Measurements from ENCODE around the gene MTFMT. TPM values are rescaled to one million over a fixed set of nuclear protein-coding genes. Genes with fewer than 3 reads are reported as not detected.

Gene MTFMT
- total and polyA plus RNA-seq, 2 experiments from 2014 or later: 19.0 to 36.0 TPM

DNA sequence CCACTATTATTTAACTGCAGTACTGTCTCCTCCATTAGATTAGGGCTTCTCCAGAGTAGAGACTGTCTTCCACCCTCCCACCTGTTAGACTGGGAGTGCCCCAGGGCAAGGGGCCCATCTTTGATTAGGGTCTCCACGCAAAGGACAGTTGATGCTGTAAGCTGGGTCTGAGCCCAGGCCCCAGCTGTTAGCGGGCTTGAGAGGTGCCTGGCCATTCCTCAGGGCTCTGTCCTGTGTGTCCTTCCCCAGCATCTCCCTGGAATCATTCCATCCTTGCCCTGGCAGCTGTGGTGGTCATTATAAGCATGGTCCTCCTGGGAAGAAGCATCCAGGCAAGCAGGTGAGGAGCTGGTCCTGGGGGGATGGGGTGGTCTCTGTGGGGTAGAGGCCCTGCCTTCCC is 21.8 kb upstream of the MTFMT start (continued):
- TF ChIP-seq, protein P1, sequence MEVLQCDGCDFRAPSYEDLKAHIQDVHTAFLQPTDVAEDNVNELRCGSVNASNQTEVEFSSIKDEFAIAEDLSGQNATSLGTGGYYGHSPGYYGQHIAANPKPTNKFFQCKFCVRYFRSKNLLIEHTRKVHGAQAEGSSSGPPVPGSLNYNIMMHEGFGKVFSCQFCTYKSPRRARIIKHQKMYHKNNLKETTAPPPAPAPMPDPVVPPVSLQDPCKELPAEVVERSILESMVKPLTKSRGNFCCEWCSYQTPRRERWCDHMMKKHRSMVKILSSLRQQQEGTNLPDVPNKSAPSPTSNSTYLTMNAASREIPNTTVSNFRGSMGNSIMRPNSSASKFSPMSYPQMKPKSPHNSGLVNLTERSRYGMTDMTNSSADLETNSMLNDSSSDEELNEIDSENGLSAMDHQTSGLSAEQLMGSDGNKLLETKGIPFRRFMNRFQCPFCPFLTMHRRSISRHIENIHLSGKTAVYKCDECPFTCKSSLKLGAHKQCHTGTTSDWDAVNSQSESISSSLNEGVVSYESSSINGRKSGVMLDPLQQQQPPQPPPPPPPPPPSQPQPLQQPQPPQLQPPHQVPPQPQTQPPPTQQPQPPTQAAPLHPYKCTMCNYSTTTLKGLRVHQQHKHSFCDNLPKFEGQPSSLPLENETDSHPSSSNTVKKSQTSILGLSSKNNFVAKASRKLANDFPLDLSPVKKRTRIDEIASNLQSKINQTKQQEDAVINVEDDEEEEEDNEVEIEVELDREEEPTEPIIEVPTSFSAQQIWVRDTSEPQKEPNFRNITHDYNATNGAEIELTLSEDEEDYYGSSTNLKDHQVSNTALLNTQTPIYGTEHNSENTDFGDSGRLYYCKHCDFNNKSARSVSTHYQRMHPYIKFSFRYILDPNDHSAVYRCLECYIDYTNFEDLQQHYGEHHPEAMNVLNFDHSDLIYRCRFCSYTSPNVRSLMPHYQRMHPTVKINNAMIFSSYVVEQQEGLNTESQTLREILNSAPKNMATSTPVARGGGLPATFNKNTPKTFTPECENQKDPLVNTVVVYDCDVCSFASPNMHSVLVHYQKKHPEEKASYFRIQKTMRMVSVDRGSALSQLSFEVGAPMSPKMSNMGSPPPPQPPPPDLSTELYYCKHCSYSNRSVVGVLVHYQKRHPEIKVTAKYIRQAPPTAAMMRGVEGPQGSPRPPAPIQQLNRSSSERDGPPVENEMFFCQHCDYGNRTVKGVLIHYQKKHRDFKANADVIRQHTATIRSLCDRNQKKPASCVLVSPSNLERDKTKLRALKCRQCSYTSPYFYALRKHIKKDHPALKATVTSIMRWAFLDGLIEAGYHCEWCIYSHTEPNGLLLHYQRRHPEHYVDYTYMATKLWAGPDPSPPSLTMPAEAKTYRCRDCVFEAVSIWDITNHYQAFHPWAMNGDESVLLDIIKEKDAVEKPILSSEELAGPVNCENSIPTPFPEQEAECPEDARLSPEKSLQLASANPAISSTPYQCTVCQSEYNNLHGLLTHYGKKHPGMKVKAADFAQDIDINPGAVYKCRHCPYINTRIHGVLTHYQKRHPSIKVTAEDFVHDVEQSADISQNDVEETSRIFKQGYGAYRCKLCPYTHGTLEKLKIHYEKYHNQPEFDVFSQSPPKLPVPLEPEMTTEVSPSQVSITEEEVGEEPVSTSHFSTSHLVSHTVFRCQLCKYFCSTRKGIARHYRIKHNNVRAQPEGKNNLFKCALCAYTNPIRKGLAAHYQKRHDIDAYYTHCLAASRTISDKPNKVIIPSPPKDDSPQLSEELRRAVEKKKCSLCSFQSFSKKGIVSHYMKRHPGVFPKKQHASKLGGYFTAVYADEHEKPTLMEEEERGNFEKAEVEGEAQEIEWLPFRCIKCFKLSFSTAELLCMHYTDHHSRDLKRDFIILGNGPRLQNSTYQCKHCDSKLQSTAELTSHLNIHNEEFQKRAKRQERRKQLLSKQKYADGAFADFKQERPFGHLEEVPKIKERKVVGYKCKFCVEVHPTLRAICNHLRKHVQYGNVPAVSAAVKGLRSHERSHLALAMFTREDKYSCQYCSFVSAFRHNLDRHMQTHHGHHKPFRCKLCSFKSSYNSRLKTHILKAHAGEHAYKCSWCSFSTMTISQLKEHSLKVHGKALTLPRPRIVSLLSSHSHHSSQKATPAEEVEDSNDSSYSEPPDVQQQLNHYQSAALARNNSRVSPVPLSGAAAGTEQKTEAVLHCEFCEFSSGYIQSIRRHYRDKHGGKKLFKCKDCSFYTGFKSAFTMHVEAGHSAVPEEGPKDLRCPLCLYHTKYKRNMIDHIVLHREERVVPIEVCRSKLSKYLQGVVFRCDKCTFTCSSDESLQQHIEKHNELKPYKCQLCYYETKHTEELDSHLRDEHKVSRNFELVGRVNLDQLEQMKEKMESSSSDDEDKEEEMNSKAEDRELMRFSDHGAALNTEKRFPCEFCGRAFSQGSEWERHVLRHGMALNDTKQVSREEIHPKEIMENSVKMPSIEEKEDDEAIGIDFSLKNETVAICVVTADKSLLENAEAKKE (CRISPR knock-in tag; IDR thresholded peaks at IDR 0.05): no peak
- TF ChIP-seq NANOG (IDR thresholded peaks at IDR 0.05; ENCODE audit: borderline replicate concordance) (no peak), ZNF114 (CRISPR knock-in tag; IDR thresholded peaks at IDR 0.05) (no peak)

DNA sequence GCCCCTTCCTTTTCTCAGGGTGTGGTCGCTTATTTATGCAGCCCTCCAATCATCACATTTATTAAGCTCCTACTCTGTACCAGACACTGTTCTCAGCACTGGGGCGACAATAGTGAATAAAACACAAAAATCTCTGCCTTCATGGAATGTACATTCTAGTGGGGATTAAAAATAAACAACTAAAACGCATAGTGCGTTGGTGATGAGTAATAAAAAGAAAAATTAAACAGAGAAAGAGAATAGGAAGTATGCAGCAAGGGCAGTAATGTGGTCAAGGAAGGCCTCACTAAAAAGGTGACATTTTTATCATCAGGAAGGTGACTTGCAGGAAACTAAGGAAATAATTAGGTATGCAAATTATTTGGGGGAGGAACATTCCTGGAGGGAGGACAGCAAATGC is 20.8 kb upstream of the MTFMT start:
- no peaks in the 10 kb centered on the region for H3K79me2 ChIP-seq (replicated peaks; ENCODE audit: insufficient read depth)
- no peak overlapping the region for H3K4me3 ChIP-seq
- H3K27ac ChIP-seq (ENCODE audit: low read depth): no peak overlapping the region
- no peaks in the 10 kb centered on the region for H3K4me1 ChIP-seq (ENCODE audit: insufficient read depth)
- no peak overlapping the region for H2AFZ ChIP-seq
- H3K4me2 ChIP-seq: no peak overlapping the region
- no peak for ATAC-seq
- no peaks in the 10 kb centered on the region for H4K20me1 ChIP-seq (replicated peaks; ENCODE audit: insufficient read depth)
- no peaks in the 10 kb centered on the region for H3K36me3 Mint-ChIP-seq (ENCODE audit: low read depth)
- H3K27ac Mint-ChIP-seq: no peak overlapping the region
- H3K9me2 ChIP-seq (ENCODE audit: insufficient read depth): no peaks in the 10 kb centered on the region
- 0 out of 2 replicates have a peak, but pooled peaks cover 4% of the 10 kb centered on the region for H3F3A ChIP-seq (replicated peaks; ENCODE audit: low read depth)
- H3K4me3 Mint-ChIP-seq: no peak overlapping the region; the same call in 2 of the 3 replicates
- no peaks in the 10 kb centered on the region for H3K27me3 ChIP-seq (ENCODE audit: insufficient read depth)
- peaks cover 10% of the 10 kb centered on the region for H3K27me3 Mint-ChIP-seq (ENCODE audit: insufficient read depth, low read depth, poor library complexity)
- no peak for DNase-seq (ENCODE audit: low spot score)
- H3K36me3 ChIP-seq (ENCODE audit: insufficient read depth): no peaks in the 10 kb centered on the region
- no peaks in the 10 kb centered on the region for H3K9me3 Mint-ChIP-seq
- TF ChIP-seq EZH2phosphoT487 (IDR thresholded peaks at IDR 0.05; ENCODE audit: unreplicated experiment): no peak
- TF ChIP-seq ZNF114 (CRISPR knock-in tag; IDR thresholded peaks at IDR 0.05): no peak
- TF ChIP-seq, protein P2, sequence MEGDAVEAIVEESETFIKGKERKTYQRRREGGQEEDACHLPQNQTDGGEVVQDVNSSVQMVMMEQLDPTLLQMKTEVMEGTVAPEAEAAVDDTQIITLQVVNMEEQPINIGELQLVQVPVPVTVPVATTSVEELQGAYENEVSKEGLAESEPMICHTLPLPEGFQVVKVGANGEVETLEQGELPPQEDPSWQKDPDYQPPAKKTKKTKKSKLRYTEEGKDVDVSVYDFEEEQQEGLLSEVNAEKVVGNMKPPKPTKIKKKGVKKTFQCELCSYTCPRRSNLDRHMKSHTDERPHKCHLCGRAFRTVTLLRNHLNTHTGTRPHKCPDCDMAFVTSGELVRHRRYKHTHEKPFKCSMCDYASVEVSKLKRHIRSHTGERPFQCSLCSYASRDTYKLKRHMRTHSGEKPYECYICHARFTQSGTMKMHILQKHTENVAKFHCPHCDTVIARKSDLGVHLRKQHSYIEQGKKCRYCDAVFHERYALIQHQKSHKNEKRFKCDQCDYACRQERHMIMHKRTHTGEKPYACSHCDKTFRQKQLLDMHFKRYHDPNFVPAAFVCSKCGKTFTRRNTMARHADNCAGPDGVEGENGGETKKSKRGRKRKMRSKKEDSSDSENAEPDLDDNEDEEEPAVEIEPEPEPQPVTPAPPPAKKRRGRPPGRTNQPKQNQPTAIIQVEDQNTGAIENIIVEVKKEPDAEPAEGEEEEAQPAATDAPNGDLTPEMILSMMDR (conservative IDR thresholded peaks at IDR 0.05; ENCODE audit: low read depth in 2 of 2): no peak
- TF ChIP-seq, protein P3, sequence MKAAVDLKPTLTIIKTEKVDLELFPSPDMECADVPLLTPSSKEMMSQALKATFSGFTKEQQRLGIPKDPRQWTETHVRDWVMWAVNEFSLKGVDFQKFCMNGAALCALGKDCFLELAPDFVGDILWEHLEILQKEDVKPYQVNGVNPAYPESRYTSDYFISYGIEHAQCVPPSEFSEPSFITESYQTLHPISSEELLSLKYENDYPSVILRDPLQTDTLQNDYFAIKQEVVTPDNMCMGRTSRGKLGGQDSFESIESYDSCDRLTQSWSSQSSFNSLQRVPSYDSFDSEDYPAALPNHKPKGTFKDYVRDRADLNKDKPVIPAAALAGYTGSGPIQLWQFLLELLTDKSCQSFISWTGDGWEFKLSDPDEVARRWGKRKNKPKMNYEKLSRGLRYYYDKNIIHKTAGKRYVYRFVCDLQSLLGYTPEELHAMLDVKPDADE (IDR thresholded peaks at IDR 0.05): no peak
- TF ChIP-seq CREB1 (CRISPR knock-in tag; IDR thresholded peaks at IDR 0.05; ENCODE audit: low read depth): no peak
- TF ChIP-seq EZH2 (IDR thresholded peaks at IDR 0.05; ENCODE audit: low read depth, unreplicated experiment): no peak
- TF ChIP-seq STAT1 (IDR thresholded peaks at IDR 0.05; ENCODE audit: unreplicated experiment): no peak
- TF ChIP-seq NANOG (IDR thresholded peaks at IDR 0.05; ENCODE audit: borderline replicate concordance): no peak
- peaks cover 7% of the 10 kb centered on the region; the same call in 2 of the 3 replicates for H3K4me1 Mint-ChIP-seq
